HG02973 (cell line): Measurements from ENCODE around the gene RNF138.
"Not testable (repeated sequence)": the region's sequence is repeated elsewhere in the genome, so short reads cannot be mapped to it uniquely, and the experiment has no call there.

Experiments used
- ATAC-seq: cut with Tn5 transposase; IDR thresholded peaks from one replicate; pipeline ENCODE4 v1.9.1; 2021; ENCODE audit warnings: moderate library complexity; ENCODE audit not compliant: unreplicated experiment

Gene RNF138

GRCh38 chr18:32167980-32168730 is 76.5 kb downstream of the RNF138 start:
- ATAC-seq, result no peak

- no peak for ATAC-seq
Measured at GRCh38 chr18:32173654-32174053, 82.0 kb downstream of the RNF138 start.

DNA sequence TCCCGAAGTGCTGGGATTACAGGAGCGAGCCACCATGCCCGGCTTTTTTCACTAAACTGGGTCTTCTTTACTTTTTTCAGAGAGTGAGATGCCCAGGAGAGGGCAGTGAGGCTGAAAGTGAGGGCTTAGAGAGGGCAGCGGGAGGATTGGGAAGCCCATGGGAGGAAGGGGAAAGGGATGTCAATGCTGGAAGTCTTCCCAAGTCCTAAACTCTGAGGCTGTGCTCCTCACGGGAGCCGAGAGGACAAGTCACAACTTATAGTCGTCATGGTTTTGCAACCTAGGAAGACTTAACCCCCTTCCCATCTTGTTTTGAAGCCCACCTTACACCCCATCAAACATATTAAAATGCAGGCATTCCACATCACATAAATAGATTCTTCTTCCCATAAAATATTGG is 83.0 kb downstream of the RNF138 start:
- ATAC-seq, result no peak

GRCh38 chr18:32175265-32175664 is 83.6 kb downstream of the RNF138 start:
- ATAC-seq, result no peak

- ATAC-seq, result not testable (repeated sequence)
Measured at GRCh38 chr18:32176745-32177144, 85.1 kb downstream of the RNF138 start.

GRCh38 chr18:32177530-32177929 is 85.9 kb downstream of the RNF138 start:
- no peak for ATAC-seq
